K562 (cell line): ENCODE data around the gene CASP5. TPM values are rescaled to one million over a fixed set of nuclear protein-coding genes. Genes with fewer than 3 reads are reported as not detected.

Experiments used
- ATAC-seq: fragments of 200-7000 bp; cut with Tn5 transposase; 3 replicates; pipeline ENCODE4 v1.9.1; 2020; ENCODE audit warnings: moderate library complexity
- BruUV-seq: library from RNA; stranded (reverse); fragments of 400-500 nt; replicated peaks from 2 replicates; lab custom pipeline; 2021; lab: Mats Ljungman, UMichigan
- CTCF ChIA-PET: fragments of 300-600 bp; formaldehyde crosslinking; extraction: SDS; loops from one replicate; lab custom pipeline; 2021; ENCODE audit warnings: low intra/inter-chr PET ratio; lab: Yijun Ruan, JAX
- POLR2A ChIA-PET: fragments of 300-600, 350-650 bp; sonication (Branson Sonifier 250); formaldehyde crosslinking; extraction: SDS; loops from one replicate; lab custom pipeline; 2021; ENCODE audit warnings: antibody characterized with exemption, inconsistent platforms; lab: Yijun Ruan, JAX
- DNase-seq, 4 experiments: peaks; one replicate each; pipeline versions ENCODE4 v3.0.0 to v3.0.0-alpha.2; 2011 to 2018; ENCODE audit warnings: low spot score in 3 of 4, mixed read lengths in 3 of 4; ENCODE audit errors: extremely low read depth in 1 of 4
- FAIRE-seq: peaks from 2 replicates; lab custom pipeline; 2011; peaks lifted over from hg19 to GRCh38; lab: Jason Lieb, UNC
- H2AFZ ChIP-seq: 2 replicates; pipeline ENCODE4 v1.6.0; 2011; ENCODE audit warnings: low read depth, low read length, control low read depth, inconsistent platforms
- H3K27ac ChIP-seq: fragments of 200-600 bp; 3 replicates; pipeline ENCODE4 v1.8.0; 2011; ENCODE audit warnings: low read depth, mild to moderate bottlenecking, control low read depth, inconsistent platforms, low read length, moderate library complexity, mixed read lengths; ENCODE audit errors: extremely low read depth
- H3K27me3 ChIP-seq, 2 experiments: fragments of 300-600 bp in 1 of 2; 2 replicates in 1 of 2; 3 replicates in 1 of 2; pipeline versions ENCODE4 v1.6.0 to v1.8.0; 2011; ENCODE audit warnings: inconsistent platforms in 2 of 2, low read length in 2 of 2, mild to moderate bottlenecking in 1 of 2, mixed read lengths in 1 of 2, moderate library complexity in 1 of 2; ENCODE audit not compliant: control insufficient read depth in 2 of 2, insufficient read depth in 2 of 2
- H3K36me3 ChIP-seq: fragments of 300-600 bp; 3 replicates; pipeline ENCODE4 v1.8.0; 2011; ENCODE audit warnings: mild to moderate bottlenecking, low read length, inconsistent platforms; ENCODE audit not compliant: control insufficient read depth, insufficient read depth
- H3K4me1 ChIP-seq, 2 experiments: fragments of 200-600 bp in 1 of 2; replicated peaks in 1 of 2; 2 replicates in 1 of 2; 3 replicates in 1 of 2; pipeline versions ENCODE4 v1.5.1 to v1.8.0; 2011; ENCODE audit warnings: inconsistent platforms in 2 of 2, low read length in 2 of 2, mild to moderate bottlenecking in 1 of 2, mixed read lengths in 1 of 2, moderate library complexity in 1 of 2; ENCODE audit not compliant: control insufficient read depth in 2 of 2, insufficient read depth in 2 of 2
- H3K4me2 ChIP-seq: 2 replicates; pipeline ENCODE4 v1.6.1; 2011; ENCODE audit warnings: low read length, control low read depth, inconsistent platforms, mixed read lengths; ENCODE audit not compliant: insufficient read depth
- H3K4me3 ChIP-seq: fragments of 200-600 bp; sonication (generic), shearing (Covaris generic); 2 replicates; pipeline ENCODE4 v1.5.1; 2016; ENCODE audit warnings: control low read depth, inconsistent platforms
- H3K79me2 ChIP-seq: fragments of 200-600 bp; 3 replicates; pipeline ENCODE4 v1.8.0; 2011; ENCODE audit warnings: low read length, inconsistent platforms; ENCODE audit not compliant: control insufficient read depth, insufficient read depth
- H3K9ac ChIP-seq, 2 experiments: 2 replicates each; pipeline versions ENCODE4 v1.6.0 to v1.6.1; 2011; ENCODE audit warnings: low read depth in 2 of 2, low read length in 2 of 2, control low read depth in 1 of 2, inconsistent platforms in 1 of 2, mild to moderate bottlenecking in 1 of 2, mixed read lengths in 1 of 2; ENCODE audit not compliant: insufficient read depth in 1 of 2
- H3K9me1 ChIP-seq: one replicate; pipeline ENCODE4 v1.6.0; 2011; ENCODE audit warnings: inconsistent platforms, mild to moderate bottlenecking, low read length, moderate library complexity; ENCODE audit not compliant: control insufficient read depth, insufficient read depth
- H3K9me3 ChIP-seq: replicated peaks from 2 replicates; pipeline ENCODE4 v1.5.1; 2011; ENCODE audit warnings: low read depth, low read length, inconsistent platforms; ENCODE audit not compliant: control insufficient read depth, insufficient read depth
- H4K20me1 ChIP-seq: replicated peaks from 2 replicates; pipeline ENCODE4 v1.6.1; 2011; ENCODE audit warnings: low read length, inconsistent platforms, mixed read lengths; ENCODE audit not compliant: control insufficient read depth, insufficient read depth
- CBFB ChIP-seq: sonication (generic); formaldehyde crosslinking; IDR thresholded peaks from 2 replicates; pipeline ENCODE4 v1.4.0; 2020; ENCODE audit warnings: mild to moderate bottlenecking, missing genetic modification reagents
- JUNB ChIP-seq: fragments of 450-650 bp; formaldehyde crosslinking; conservative IDR thresholded peaks from 2 replicates; pipeline ENCODE4 v1.4.0; 2020; ENCODE audit warnings: mild to moderate bottlenecking
- MEIS2 ChIP-seq: fragments of 450-650 bp; IDR thresholded peaks from 2 replicates; pipeline ENCODE4 v1.6.1; 2014; ENCODE audit warnings: mild to moderate bottlenecking; ENCODE audit not compliant: partially characterized antibody
- MXD1 ChIP-seq: fragments of 250-450 bp; sonication (Bioruptor Pico); IDR thresholded peaks from 2 replicates; pipeline ENCODE4 v1.8.0; 2021; ENCODE audit warnings: borderline replicate concordance, mild to moderate bottlenecking, moderate library complexity; ENCODE audit not compliant: poor library complexity, severe bottlenecking
- TRIM28 ChIP-seq: fragments of 450-650 bp; IDR thresholded peaks from 2 replicates; pipeline ENCODE4 v1.6.1; 2017
- ZBTB40 ChIP-seq, 2 experiments: fragments of 450-650 bp in 1 of 2; sonication (generic) in 1 of 2; formaldehyde crosslinking in 1 of 2; IDR thresholded peaks; 2 replicates each; pipeline versions ENCODE4 v1.7.1 to v1.9.0; 2016 to 2022; ENCODE audit warnings: inconsistent platforms in 1 of 2, mild to moderate bottlenecking in 1 of 2, missing genetic modification reagents in 1 of 2
- ZNF12 ChIP-seq: sonication (generic); formaldehyde crosslinking; IDR thresholded peaks from 2 replicates; pipeline ENCODE4 v1.4.0; 2020; ENCODE audit warnings: mild to moderate bottlenecking, missing genetic modification reagents
- WGBS: fragments of 100-300 bp; shearing (Covaris generic); methylation state at CpG from one replicate; pipeline ENCODE4 v1.1.6; 2016; ENCODE audit warnings: low coverage, mixed read lengths; ENCODE audit not compliant: insufficient coverage; ENCODE audit errors: missing lambda C conversion rate; 5-methylcytosine and 5-hydroxymethylcytosine counted together
- in situ Hi-C: fragments of 300-500 bp; cut with MboI; formaldehyde crosslinking; loops from 4 replicates; pipeline ENCODE4 v1.15.0; 2018; ENCODE audit warnings: inconsistent platforms, mixed read lengths
- intact Hi-C: fragments of 100-400 bp; cut with micrococcal nuclease; formaldehyde crosslinking; loops from 2 replicates; pipeline ENCODE4 v1.14.2; 2022
- polyA plus RNA-seq, 8 experiments: library from polyadenylated mRNA; depleted of rRNA in 4 of 8; stranded (reverse) in 5 of 8; unstranded in 3 of 8; fragments of >200 nt; fragmentation: Nextera tagmentation in 2 of 8; fragmentation: Illumina TruSeq in 1 of 8; extraction: Ambion mirVana in 2 of 8; extraction: Trizol in 1 of 8; gene quantifications; 2 replicates each; pipeline versions ENCODE4 v1.2.1 to v1.2.3, GENCODE V29; 2011 to 2014; ENCODE audit warnings: inconsistent platforms in 1 of 8, missing spikeins in 1 of 8
- total RNA-seq, 7 experiments: library from RNA; depleted of rRNA in 6 of 7; stranded (reverse); fragments of >200 nt in 6 of 7; fragmentation: Illumina TruSeq in 2 of 7; extraction: Trizol in 2 of 7; gene quantifications; 2 replicates each; pipeline versions ENCODE4 v1.2.1 to v1.2.3, GENCODE V29; 2011 to 2021; ENCODE audit warnings: low replicate concordance in 1 of 7
- TF ChIP-seq, protein P1 (sequence below), 2 experiments: fragments of 450-650 bp; conservative IDR thresholded peaks; 2 replicates each; pipeline ENCODE4 v1.6.1; 2017; ENCODE audit warnings: mild to moderate bottlenecking in 2 of 2, moderate library complexity in 2 of 2
- TF ChIP-seq, protein P2 (sequence below): sonication (generic); formaldehyde crosslinking; IDR thresholded peaks from 2 replicates; pipeline ENCODE4 v1.8.1; 2023; ENCODE audit warnings: mild to moderate bottlenecking, missing genetic modification reagents

CASP5 gene
- total and polyA plus RNA-seq, 9 of the 15 experiments (the other 6 are each of a cell fraction or from before 2014, with no cell fraction given), result not detected

DNA sequence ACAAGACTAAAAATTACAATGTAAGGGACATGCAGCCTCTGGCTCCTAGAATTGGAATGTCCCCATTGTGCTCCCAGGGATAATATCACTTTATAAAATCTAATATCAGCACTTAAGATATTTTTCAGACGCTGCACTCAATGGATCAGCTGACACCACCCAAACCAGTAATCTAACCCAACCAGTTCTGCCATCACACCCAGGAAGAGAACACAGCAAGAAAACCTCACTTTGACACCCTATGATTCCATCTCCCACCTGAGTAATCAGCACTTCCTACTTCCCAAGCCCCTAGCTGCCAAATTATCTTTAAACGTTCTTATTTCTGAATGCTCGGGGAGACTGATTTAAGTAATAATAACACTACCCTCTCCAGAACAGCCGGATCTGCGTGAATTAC is 57.2 kb downstream of the CASP5 start:
- Histone ChIP-seq H2AFZ (no peak overlapping the region), H3K4me1 (no peaks in the 10 kb centered on the region), H3K36me3 (no peaks in the 10 kb centered on the region), H3K9ac (no peak overlapping the region), H4K20me1 (no peaks in the 10 kb centered on the region), H3K9me1 (no peaks in the 10 kb centered on the region), H3K4me2 (no peak overlapping the region), H3K79me2 (no peaks in the 10 kb centered on the region), H3K9me3 (no peaks in the 10 kb centered on the region; the same call in 1 of the 2 replicates), H3K27me3 (no peaks in the 10 kb centered on the region), H3K4me3 (no peak overlapping the region), H3K27ac (no peak overlapping the region)
- intact Hi-C loops (no loop called here), in situ Hi-C loops (no loop called here)
- no TSS peak for BruUV-seq
- POLR2A ChIA-PET, result no interaction called here
- WGBS, result 2% methylated on average over 5 of the region's 5 CpGs
- ATAC-seq (no peak), DNase-seq (no peak), FAIRE-seq (no peak)
- CTCF ChIA-PET, result no interaction called here
- TF ChIP-seq, protein P1, sequence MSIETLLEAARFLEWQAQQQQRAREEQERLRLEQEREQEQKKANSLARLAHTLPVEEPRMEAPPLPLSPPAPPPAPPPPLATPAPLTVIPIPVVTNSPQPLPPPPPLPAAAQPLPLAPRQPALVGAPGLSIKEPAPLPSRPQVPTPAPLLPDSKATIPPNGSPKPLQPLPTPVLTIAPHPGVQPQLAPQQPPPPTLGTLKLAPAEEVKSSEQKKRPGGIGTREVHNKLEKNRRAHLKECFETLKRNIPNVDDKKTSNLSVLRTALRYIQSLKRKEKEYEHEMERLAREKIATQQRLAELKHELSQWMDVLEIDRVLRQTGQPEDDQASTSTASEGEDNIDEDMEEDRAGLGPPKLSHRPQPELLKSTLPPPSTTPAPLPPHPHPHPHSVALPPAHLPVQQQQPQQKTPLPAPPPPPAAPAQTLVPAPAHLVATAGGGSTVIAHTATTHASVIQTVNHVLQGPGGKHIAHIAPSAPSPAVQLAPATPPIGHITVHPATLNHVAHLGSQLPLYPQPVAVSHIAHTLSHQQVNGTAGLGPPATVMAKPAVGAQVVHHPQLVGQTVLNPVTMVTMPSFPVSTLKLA (conservative IDR thresholded peaks at IDR 0.05), result no peak
- no peak for TF ChIP-seq MXD1 (CRISPR knock-in tag)
- TF ChIP-seq JUNB (CRISPR knock-in tag), result no peak
- TF ChIP-seq TRIM28, result no peak
- TF ChIP-seq ZBTB40 (IDR thresholded peaks at IDR 0.05), result no peak
- no peak for TF ChIP-seq ZBTB40 (CRISPR knock-in tag; IDR thresholded peaks at IDR 0.05)
- TF ChIP-seq, protein P2, sequence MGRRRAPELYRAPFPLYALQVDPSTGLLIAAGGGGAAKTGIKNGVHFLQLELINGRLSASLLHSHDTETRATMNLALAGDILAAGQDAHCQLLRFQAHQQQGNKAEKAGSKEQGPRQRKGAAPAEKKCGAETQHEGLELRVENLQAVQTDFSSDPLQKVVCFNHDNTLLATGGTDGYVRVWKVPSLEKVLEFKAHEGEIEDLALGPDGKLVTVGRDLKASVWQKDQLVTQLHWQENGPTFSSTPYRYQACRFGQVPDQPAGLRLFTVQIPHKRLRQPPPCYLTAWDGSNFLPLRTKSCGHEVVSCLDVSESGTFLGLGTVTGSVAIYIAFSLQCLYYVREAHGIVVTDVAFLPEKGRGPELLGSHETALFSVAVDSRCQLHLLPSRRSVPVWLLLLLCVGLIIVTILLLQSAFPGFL (CRISPR knock-in tag), result no peak
- no peak for TF ChIP-seq CBFB (CRISPR knock-in tag)
- TF ChIP-seq MEIS2, result no peak
- TF ChIP-seq ZNF12 (CRISPR knock-in tag), result no peak
